Hepatocyte (in vitro differentiated cells): ENCODE data around the gene ANAPC16.

Experiments
- CTCF ChIP-seq: fragments of 200-600 bp; sonication (generic); IDR thresholded peaks from 2 replicates; pipeline ENCODE4 v1.5.1; 2016; ENCODE audit warnings: antibody characterized with exemption, mild to moderate bottlenecking; ENCODE audit not compliant: poor library complexity
- EZH2 ChIP-seq: fragments of 200-600 bp; sonication (generic); IDR thresholded peaks from 2 replicates; pipeline ENCODE4 v1.6.1; 2016; ENCODE audit warnings: antibody characterized with exemption, mild to moderate bottlenecking, borderline replicate concordance

DNA sequence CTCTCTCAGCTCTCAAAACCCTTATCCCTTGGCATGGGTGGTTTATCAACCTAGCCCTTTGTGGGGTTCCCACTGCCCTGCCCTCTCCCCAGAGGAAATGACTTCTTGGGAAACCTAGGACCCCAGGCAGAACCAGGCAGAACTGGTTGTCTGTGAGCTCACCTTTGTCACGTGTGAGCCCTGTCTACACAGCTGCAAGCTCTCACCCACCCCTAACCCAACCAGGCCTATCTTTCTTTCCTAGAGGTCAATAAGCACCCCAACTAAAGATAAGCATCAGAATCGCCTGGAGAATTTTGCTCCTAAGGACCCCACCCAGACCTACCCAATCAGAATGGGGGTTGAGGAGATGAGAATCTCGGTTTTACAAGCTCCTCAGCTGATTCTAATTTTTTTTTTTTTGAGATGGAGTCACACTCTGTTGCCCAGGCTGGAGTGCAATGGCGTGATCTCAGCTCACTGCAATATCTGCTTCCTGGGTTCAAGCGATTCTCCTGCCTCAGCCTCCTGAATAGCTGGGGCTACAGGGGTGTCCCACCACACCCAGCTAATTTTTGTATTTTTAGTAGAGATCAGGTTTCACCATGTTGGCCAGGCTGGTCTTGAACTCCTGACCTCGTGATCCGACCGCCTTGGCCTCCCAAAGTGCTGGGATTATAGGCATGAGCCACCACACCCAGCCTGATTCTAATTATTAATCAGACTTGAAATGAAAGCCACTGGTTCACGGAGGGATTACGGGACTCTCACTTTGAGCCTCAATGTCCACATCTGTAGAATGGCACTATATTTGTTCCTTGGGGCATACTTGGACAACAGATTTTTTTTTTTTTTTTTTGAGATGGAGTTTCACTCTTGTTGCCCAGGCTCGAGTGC lies 50.4 kb downstream of the ANAPC16 start:
- TF ChIP-seq CTCF (no peak), EZH2 (no peak)
